HepG2 (cell line): ENCODE data around the gene ZMYND10. TPM values are rescaled to one million over a fixed set of nuclear protein-coding genes. Genes with fewer than 3 reads are reported as not detected.

ENCODE experiments used
- DBP ChIP-seq: sonication (generic); formaldehyde crosslinking; IDR thresholded peaks from 2 replicates; pipeline ENCODE4 v1.4.0; 2020; ENCODE audit warnings: missing genetic modification reagents; ENCODE audit errors: not compliant biosample characterization
- DR1 ChIP-seq: sonication (generic); formaldehyde crosslinking; IDR thresholded peaks from 2 replicates; pipeline ENCODE4 v1.8.0; 2021; ENCODE audit warnings: mild to moderate bottlenecking, missing genetic modification reagents, inconsistent platforms
- FOXA3 ChIP-seq: IDR thresholded peaks from 2 replicates; pipeline ENCODE4 v1.6.1; 2016; ENCODE audit warnings: missing genetic modification reagents, missing compliant biosample characterization
- HOXA5 ChIP-seq: sonication (generic); formaldehyde crosslinking; IDR thresholded peaks from 2 replicates; pipeline ENCODE4 v1.4.0; 2020; ENCODE audit warnings: missing genetic modification reagents
- KAT2B ChIP-seq: fragments of 150-350 bp; IDR thresholded peaks from 2 replicates; pipeline ENCODE4 v1.6.1; 2014; ENCODE audit warnings: low read depth, low read length, borderline replicate concordance
- KLF15 ChIP-seq: sonication (generic); formaldehyde crosslinking; IDR thresholded peaks from 2 replicates; pipeline ENCODE4 v1.8.1; 2023; ENCODE audit warnings: borderline replicate concordance, mild to moderate bottlenecking, inconsistent platforms, missing genetic modification reagents, mixed read lengths
- PLSCR1 ChIP-seq: sonication (generic); formaldehyde crosslinking; IDR thresholded peaks from 2 replicates; pipeline ENCODE4 v1.5.0; 2020; ENCODE audit warnings: missing genetic modification reagents, mild to moderate bottlenecking, borderline replicate concordance
- SNRNP70 ChIP-seq: fragments of 200-400 bp; formaldehyde crosslinking; IDR thresholded peaks from 2 replicates; pipeline ENCODE4 v1.6.1; 2017; ENCODE audit warnings: mild to moderate bottlenecking, low read depth, low read length, moderate library complexity
- SOX6 ChIP-seq, 2 experiments: fragments of 450-650 bp in 1 of 2; sonication (generic) in 1 of 2; formaldehyde crosslinking in 1 of 2; IDR thresholded peaks; 2 replicates each; pipeline versions ENCODE4 v1.4.0 to v1.6.1; 2017 to 2020; ENCODE audit warnings: antibody characterized with exemption in 1 of 2, mild to moderate bottlenecking in 1 of 2, missing genetic modification reagents in 1 of 2
- XBP1 ChIP-seq: sonication (generic); formaldehyde crosslinking; IDR thresholded peaks from 2 replicates; pipeline ENCODE4 v1.5.0; 2020; ENCODE audit warnings: missing genetic modification reagents
- ZNF17 ChIP-seq: sonication (generic); formaldehyde crosslinking; IDR thresholded peaks from 2 replicates; pipeline ENCODE4 v1.5.0; 2020; ENCODE audit warnings: mild to moderate bottlenecking, missing genetic modification reagents
- ZNF280D ChIP-seq: sonication (generic); formaldehyde crosslinking; IDR thresholded peaks from 2 replicates; pipeline ENCODE4 v1.5.1; 2020; ENCODE audit warnings: mild to moderate bottlenecking, missing genetic modification reagents
- ZNF335 ChIP-seq: sonication (generic); formaldehyde crosslinking; IDR thresholded peaks from 2 replicates; pipeline ENCODE4 v1.4.0; 2020; ENCODE audit warnings: missing genetic modification reagents
- ZNF572 ChIP-seq: sonication (generic); formaldehyde crosslinking; IDR thresholded peaks from 2 replicates; pipeline ENCODE4 v1.5.1; 2020; ENCODE audit warnings: mild to moderate bottlenecking, missing genetic modification reagents
- ZNF777 ChIP-seq: sonication (generic); formaldehyde crosslinking; IDR thresholded peaks from 2 replicates; pipeline ENCODE4 v1.4.0; 2020; ENCODE audit warnings: missing genetic modification reagents
- ZNF841 ChIP-seq: sonication (generic); formaldehyde crosslinking; IDR thresholded peaks from 2 replicates; pipeline ENCODE4 v1.8.1; 2023; ENCODE audit warnings: missing genetic modification reagents, borderline replicate concordance
- polyA plus RNA-seq, 8 experiments: library from polyadenylated mRNA; depleted of rRNA in 3 of 8; stranded (reverse) in 7 of 8; unstranded in 1 of 8; fragments of >200 nt; fragmentation: Illumina TruSeq in 4 of 8; extraction: Trizol in 4 of 8; gene quantifications; 2 replicates each; pipeline versions ENCODE4 v1.2.1 to v1.2.3, GENCODE V29; 2011 to 2016; ENCODE audit warnings: low read depth in 4 of 8, missing spikeins in 1 of 8, mixed read lengths in 1 of 8; ENCODE audit not compliant: insufficient read depth in 1 of 8
- total RNA-seq, 5 experiments: library from RNA; depleted of rRNA; stranded (reverse); fragments of >200 nt; fragmentation: Illumina TruSeq; extraction: Trizol; gene quantifications; 2 replicates each; pipeline ENCODE4 v1.2.3, GENCODE V29; 2016; ENCODE audit warnings: low read depth in 1 of 5
- TF ChIP-seq, protein P1 (sequence below): sonication (generic); formaldehyde crosslinking; IDR thresholded peaks from 2 replicates; pipeline ENCODE4 v1.4.0; 2020; ENCODE audit warnings: missing genetic modification reagents, borderline replicate concordance
- TF ChIP-seq, protein P2 (sequence below): IDR thresholded peaks from 2 replicates; pipeline ENCODE4 v1.6.1; 2016; ENCODE audit warnings: control low read depth

The ZMYND10 gene
- total and polyA plus RNA-seq, 2 of the 13 experiments (the other 11 are each of a cell fraction or from before 2014, with no cell fraction given): 0.60 to 0.74 TPM

DNA sequence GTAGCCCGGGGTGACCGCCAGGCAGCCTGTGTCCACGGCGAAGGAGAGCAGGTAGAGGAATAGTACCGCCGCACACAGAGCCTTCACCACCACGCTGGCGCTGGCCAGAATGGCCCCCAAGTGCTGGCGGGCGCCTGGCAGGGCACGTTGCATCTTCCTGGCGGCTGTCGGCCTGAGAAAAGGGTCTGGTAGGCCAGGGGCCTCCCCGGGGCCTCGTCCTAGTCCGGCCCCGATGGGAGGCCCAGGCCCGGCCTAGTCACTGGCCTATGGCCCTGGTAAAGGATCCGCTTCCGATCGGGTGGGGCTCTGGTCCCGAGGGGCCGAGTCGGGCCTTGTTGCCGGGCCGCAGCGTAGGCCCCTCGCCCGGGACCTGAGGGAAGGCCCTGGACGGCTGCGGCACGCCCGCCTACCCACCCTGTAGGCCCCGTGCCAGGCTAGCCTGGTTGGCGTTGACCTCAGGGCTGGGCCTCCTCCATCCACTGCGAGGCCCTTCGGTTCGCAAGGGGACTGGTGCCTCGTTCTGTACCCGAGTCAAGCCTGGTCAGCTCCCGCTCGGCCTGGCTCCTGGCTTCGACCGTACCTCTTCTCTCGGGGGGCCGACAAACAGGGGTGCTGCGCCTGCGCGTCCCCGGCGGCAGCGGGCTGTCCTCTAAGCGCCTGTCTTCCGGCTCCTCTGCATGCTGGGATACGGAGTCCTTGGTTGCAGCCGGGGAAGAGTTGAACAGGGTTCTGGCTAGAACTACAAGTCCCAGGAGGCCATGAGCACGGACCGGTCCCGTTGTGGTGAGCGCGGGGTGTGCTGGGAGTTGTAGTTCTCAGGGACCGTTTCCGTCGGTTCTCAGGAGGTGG is 13.6 kb upstream of the ZMYND10 start, which contains the start of gene TMEM115 (continued):
- no peak for TF ChIP-seq SOX6 (IDR thresholded peaks at IDR 0.05)
- peak; percentile 48; the same call in 1 of the 2 replicates for TF ChIP-seq SOX6 (CRISPR knock-in tag; IDR thresholded peaks at IDR 0.05)
- TF ChIP-seq ZNF17: no peak
- TF ChIP-seq ZNF841: no peak
- TF ChIP-seq HOXA5 (CRISPR knock-in tag): peak; percentile 33; the same call in 1 of the 2 replicates
- no peak for TF ChIP-seq SNRNP70
- no peak for TF ChIP-seq KLF15 (CRISPR knock-in tag)
- TF ChIP-seq KAT2B: no peak
- TF ChIP-seq, protein P1, sequence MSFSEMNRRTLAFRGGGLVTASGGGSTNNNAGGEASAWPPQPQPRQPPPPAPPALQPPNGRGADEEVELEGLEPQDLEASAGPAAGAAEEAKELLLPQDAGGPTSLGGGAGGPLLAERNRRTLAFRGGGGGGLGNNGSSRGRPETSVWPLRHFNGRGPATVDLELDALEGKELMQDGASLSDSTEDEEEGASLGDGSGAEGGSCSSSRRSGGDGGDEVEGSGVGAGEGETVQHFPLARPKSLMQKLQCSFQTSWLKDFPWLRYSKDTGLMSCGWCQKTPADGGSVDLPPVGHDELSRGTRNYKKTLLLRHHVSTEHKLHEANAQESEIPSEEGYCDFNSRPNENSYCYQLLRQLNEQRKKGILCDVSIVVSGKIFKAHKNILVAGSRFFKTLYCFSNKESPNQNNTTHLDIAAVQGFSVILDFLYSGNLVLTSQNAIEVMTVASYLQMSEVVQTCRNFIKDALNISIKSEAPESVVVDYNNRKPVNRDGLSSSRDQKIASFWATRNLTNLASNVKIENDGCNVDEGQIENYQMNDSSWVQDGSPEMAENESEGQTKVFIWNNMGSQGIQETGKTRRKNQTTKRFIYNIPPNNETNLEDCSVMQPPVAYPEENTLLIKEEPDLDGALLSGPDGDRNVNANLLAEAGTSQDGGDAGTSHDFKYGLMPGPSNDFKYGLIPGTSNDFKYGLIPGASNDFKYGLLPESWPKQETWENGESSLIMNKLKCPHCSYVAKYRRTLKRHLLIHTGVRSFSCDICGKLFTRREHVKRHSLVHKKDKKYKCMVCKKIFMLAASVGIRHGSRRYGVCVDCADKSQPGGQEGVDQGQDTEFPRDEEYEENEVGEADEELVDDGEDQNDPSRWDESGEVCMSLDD (CRISPR knock-in tag): peak; percentile 87; the same call in 1 of the 2 replicates
- TF ChIP-seq DR1 (CRISPR knock-in tag): peak; percentile 82
- TF ChIP-seq DBP: peak; percentile 64
- TF ChIP-seq FOXA3: peak; percentile 41; the same call in 1 of the 2 replicates
- TF ChIP-seq, protein P2, sequence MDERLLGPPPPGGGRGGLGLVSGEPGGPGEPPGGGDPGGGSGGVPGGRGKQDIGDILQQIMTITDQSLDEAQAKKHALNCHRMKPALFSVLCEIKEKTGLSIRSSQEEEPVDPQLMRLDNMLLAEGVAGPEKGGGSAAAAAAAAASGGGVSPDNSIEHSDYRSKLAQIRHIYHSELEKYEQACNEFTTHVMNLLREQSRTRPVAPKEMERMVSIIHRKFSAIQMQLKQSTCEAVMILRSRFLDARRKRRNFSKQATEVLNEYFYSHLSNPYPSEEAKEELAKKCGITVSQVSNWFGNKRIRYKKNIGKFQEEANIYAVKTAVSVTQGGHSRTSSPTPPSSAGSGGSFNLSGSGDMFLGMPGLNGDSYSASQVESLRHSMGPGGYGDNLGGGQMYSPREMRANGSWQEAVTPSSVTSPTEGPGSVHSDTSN (CRISPR knock-in tag): no peak
- no peak for TF ChIP-seq PLSCR1 (CRISPR knock-in tag)
- TF ChIP-seq XBP1 (CRISPR knock-in tag): 0 out of 2 replicates have a peak, but pooled peaks have one; percentile 62
- peak; percentile 91 for TF ChIP-seq ZNF777
- no peak for TF ChIP-seq ZNF280D
- peak; percentile 99 for TF ChIP-seq ZNF335 (CRISPR knock-in tag)
- TF ChIP-seq ZNF572 (CRISPR knock-in tag): no peak
